ENCODE measurements around the gene MCM3AP. TPM values are rescaled to one million over a fixed set of nuclear protein-coding genes. Genes with fewer than 3 reads are reported as not detected.

Gene MCM3AP
- total RNA-seq, 4 donors from 2014 or later = 58.6 to 89.2 (median 81.9) TPM

- Histone ChIP-seq H3K27ac (replicated peaks in 1 of 4) (peak within 1 kb of the TSS; percentile 90 to 99 (median 98)), H3K27me3 (no peaks in the 10 kb centered on the region), H3K4me3 (peak within 1 kb of the TSS; percentile 82 to 99 (median 95)), H3K4me1 (peaks cover 40 to 59% (median 55%) of the 10 kb centered on the region in 4 donors), H3K9me3 (no peaks in the 10 kb centered on the region), H3K36me3 (peaks cover 8 to 36% (median 21%) of the 10 kb centered on the region in 4 donors)
- intact Hi-C loops (cut with DNase I) = loop anchor here (2.0 kb wide), 1 partner anchor 39 kb away; the partner anchor contains the start of gene PCNT
- WGBS = under 1% methylated on average over 56 of the region's 105 CpGs
- TF ChIP-seq POLR2AphosphoS5 (IDR thresholded peaks at IDR 0.05) = peak; percentile 85 to 91
- TF ChIP-seq CTCF (IDR thresholded peaks at IDR 0.05) = peak; percentile 31 to 52 (median 43)
- no peak for TF ChIP-seq EP300 (IDR thresholded peaks at IDR 0.05)
- TF ChIP-seq POLR2A (IDR thresholded peaks at IDR 0.05; ENCODE audit: low read depth) = peak; percentile 35
- DNase-seq (ENCODE audit: extremely low spot score) = peak; percentile 95
These were observed 593 bp upstream of the MCM3AP start, which contains the start of gene YBEY for GRCh38 chr21:46285761-46286647. Gene YBEY (plus strand): TSS chr21:46286342. CDS start chr21:46286914, 572 bp downstream.

GRCh38 chr21:46284733-46285132 is 678 bp downstream of the MCM3AP start:
- peak overlapping the region; percentile 82 to 99 (median 95) for H3K4me3 ChIP-seq
- whole genome bisulfite sequencing = 100% methylated on average over 1 of the region's 1 CpG
- intact Hi-C loops (cut with DNase I) = loop anchor here (2.0 to 5.0 kb wide), 2 partner anchors 40 to 52 kb away; partner anchors contain the start of gene PCNT
- H3K27me3 ChIP-seq = no peaks in the 10 kb centered on the region
- peaks cover 40 to 71% (median 63%) of the 10 kb centered on the region in 4 donors for H3K4me1 ChIP-seq
- peaks cover 19 to 49% (median 30%) of the 10 kb centered on the region in 4 donors for H3K36me3 ChIP-seq
- H3K27ac ChIP-seq (replicated peaks in 1 of 4) = peak overlapping the region in 3 of 4 donors; percentile 90 to 99 (median 98)
- no peaks in the 10 kb centered on the region for H3K9me3 ChIP-seq
- no peak for DNase-seq (ENCODE audit: extremely low spot score)
- TF ChIP-seq POLR2AphosphoS5 (IDR thresholded peaks at IDR 0.05) (no peak), CTCF (IDR thresholded peaks at IDR 0.05) (no peak), EP300 (IDR thresholded peaks at IDR 0.05) (no peak), POLR2A (IDR thresholded peaks at IDR 0.05; ENCODE audit: low read depth) (no peak)

- intact Hi-C loops (cut with DNase I) = loop anchor here (2.0 to 5.0 kb wide), 2 partner anchors 41 to 52 kb away; partner anchors contain the start of gene PCNT
- H3K4me3 ChIP-seq = peak overlapping the region in 2 of 4 donors; percentile 23 to 96
- no peaks in the 10 kb centered on the region for H3K9me3 ChIP-seq
- peaks cover 25 to 55% (median 36%) of the 10 kb centered on the region in 4 donors for H3K36me3 ChIP-seq
- H3K27me3 ChIP-seq = no peaks in the 10 kb centered on the region
- no peak for TF ChIP-seq CTCF (IDR thresholded peaks at IDR 0.05)
- no peak for TF ChIP-seq POLR2AphosphoS5 (IDR thresholded peaks at IDR 0.05)
- no peak for TF ChIP-seq EP300 (IDR thresholded peaks at IDR 0.05)
- no peak for TF ChIP-seq POLR2A (IDR thresholded peaks at IDR 0.05; ENCODE audit: low read depth)
- H3K27ac ChIP-seq (replicated peaks in 1 of 4) = no peak overlapping the region
- H3K4me1 ChIP-seq = peaks cover 40 to 71% (median 63%) of the 10 kb centered on the region in 4 donors
- WGBS = 65% methylated on average over 15 of the region's 15 CpGs
- no peak for DNase-seq (ENCODE audit: extremely low spot score)
These were observed 1.2 kb downstream of the MCM3AP start for GRCh38 chr21:46284077-46284644.

- H3K27me3 ChIP-seq = no peaks in the 10 kb centered on the region
- TF ChIP-seq CTCF (IDR thresholded peaks at IDR 0.05) (no peak), POLR2A (IDR thresholded peaks at IDR 0.05; ENCODE audit: low read depth) (no peak), EP300 (IDR thresholded peaks at IDR 0.05) (no peak), POLR2AphosphoS5 (IDR thresholded peaks at IDR 0.05) (no peak)
- H3K27ac ChIP-seq (replicated peaks in 1 of 4) = no peak overlapping the region
- H3K4me3 ChIP-seq = no peak overlapping the region
- H3K9me3 ChIP-seq = no peaks in the 10 kb centered on the region
- DNase-seq (ENCODE audit: extremely low spot score) = no peak
- peaks cover 89 to 100% (median 100%) of the 10 kb centered on the region in 4 donors for H3K36me3 ChIP-seq
- peaks cover 0 to 2% (median under 1%) of the 10 kb centered on the region in 4 donors for H3K4me1 ChIP-seq
- intact Hi-C loops (cut with DNase I) = no loop called here
- WGBS = 91% methylated on average over 11 of the region's 11 CpGs
These were observed 10.5 kb downstream of the MCM3AP start for GRCh38 chr21:46274797-46275390.

Data from esophagus muscularis mucosa (tissue), 4 donors.